Measurements from ENCODE around the gene PDE8B.

GRCh38 chr5:77231471-77232138 is 21.1 kb downstream of the PDE8B start:
- no peak for TF ChIP-seq CTCF (IDR thresholded peaks at IDR 0.05)
- TF ChIP-seq POLR2A (IDR thresholded peaks at IDR 0.05): no peak
